IPS-NIHi11 (cell line): ENCODE data around the gene RAI1.
"Not testable (repeated sequence)": the region's sequence is repeated elsewhere in the genome, so short reads cannot be mapped to it uniquely, and the experiment has no call there.

ENCODE experiments used
- DNase-seq: peaks from one replicate; pipeline ENCODE4 v3.0.0; 2012; ENCODE audit warnings: mixed read lengths, low spot score

The RAI1 gene

GRCh38 chr17:17681187-17681743 is at the start of gene RAI1:
Gene RAI1, plus strand, starts transcription at chr17:17681458. Its CDS starts 111,491 bp downstream, at chr17:17792949.
- peak; percentile 92 for DNase-seq

GRCh38 chr17:17632690-17633089 is 48.6 kb upstream of the RAI1 start:
- not testable (repeated sequence) for DNase-seq

GRCh38 chr17:17633310-17633709 is 47.9 kb upstream of the RAI1 start:
- DNase-seq: no peak

- no peak for DNase-seq
These were observed 46.1 kb upstream of the RAI1 start for GRCh38 chr17:17635126-17635525.

GRCh38 chr17:17635537-17636271 is 45.6 kb upstream of the RAI1 start:
- DNase-seq: not testable (repeated sequence)

GRCh38 chr17:17636272-17636885 is 44.9 kb upstream of the RAI1 start:
- DNase-seq: no peak

GRCh38 chr17:17638467-17638866 is 42.8 kb upstream of the RAI1 start:
- no peak for DNase-seq

GRCh38 chr17:17639661-17640270 is 41.5 kb upstream of the RAI1 start:
- not testable (repeated sequence) for DNase-seq

- peak; percentile 81 for DNase-seq
These were observed 39.4 kb upstream of the RAI1 start for GRCh38 chr17:17641621-17642409.

- not testable (repeated sequence) for DNase-seq
These were observed 36.1 kb upstream of the RAI1 start for GRCh38 chr17:17645148-17645547.

- no peak for DNase-seq
These were observed 35.3 kb upstream of the RAI1 start for GRCh38 chr17:17645961-17646360.

- DNase-seq: no peak
These were observed 33.6 kb upstream of the RAI1 start for GRCh38 chr17:17647524-17648178.

GRCh38 chr17:17648762-17649161 is 32.5 kb upstream of the RAI1 start:
- no peak for DNase-seq

- no peak for DNase-seq
These were observed 30.3 kb upstream of the RAI1 start for GRCh38 chr17:17650959-17651358.

GRCh38 chr17:17653343-17653742 is 27.9 kb upstream of the RAI1 start:
- DNase-seq: no peak

GRCh38 chr17:17659340-17659739 is 21.9 kb upstream of the RAI1 start:
- no peak for DNase-seq

GRCh38 chr17:17661134-17661533 is 20.1 kb upstream of the RAI1 start:
- DNase-seq: no peak

GRCh38 chr17:17661834-17662385 is 19.3 kb upstream of the RAI1 start:
- no peak for DNase-seq

- peak; percentile 88 for DNase-seq
These were observed 17.8 kb upstream of the RAI1 start for GRCh38 chr17:17663160-17664063.

GRCh38 chr17:17664064-17664452 is 17.2 kb upstream of the RAI1 start:
- DNase-seq: no peak
